IMR-90 (cell line): Measurements from ENCODE around the gene KMT2A. TPM values are rescaled to one million over a fixed set of nuclear protein-coding genes. Genes with fewer than 3 reads are reported as not detected.

Experiments used
- ATAC-seq: fragments of 200-7000 bp; cut with Tn5 transposase; 2 replicates; pipeline ENCODE4 v1.9.1; 2020; ENCODE audit warnings: low read depth, mild to moderate bottlenecking, moderate library complexity
- BruUV-seq: library from RNA; stranded (reverse); fragments of 400-500 nt; replicated peaks from 2 replicates; lab custom pipeline; 2021; lab: Mats Ljungman, UMichigan
- CTCF ChIA-PET: fragments of 300-600 bp; formaldehyde crosslinking; extraction: SDS; loops from one replicate; lab custom pipeline; 2021; ENCODE audit warnings: antibody characterized with exemption; lab: Yijun Ruan, JAX
- POLR2A ChIA-PET: fragments of 300-600 bp; sonication (Branson Sonifier 250); formaldehyde crosslinking; loops from one replicate; lab custom pipeline; 2022; ENCODE audit warnings: antibody characterized with exemption; ENCODE audit not compliant: unreplicated experiment; lab: Charles Lee
- DNase-seq: peaks from one replicate; pipeline ENCODE4 v3.0.0; 2013
- H2AFZ ChIP-seq: replicated peaks from 2 replicates; pipeline ENCODE3; 2013; ENCODE audit warnings: low read length, mild to moderate bottlenecking; ENCODE audit not compliant: poor library complexity
- H2AK5ac ChIP-seq: 2 replicates; pipeline ENCODE4 v1.6.1; 2013; ENCODE audit warnings: low read depth, low read length, inconsistent platforms
- H2AK9ac ChIP-seq: replicated peaks from 2 replicates; pipeline ENCODE3; 2013; ENCODE audit warnings: mild to moderate bottlenecking, low read depth, low read length, moderate library complexity; ENCODE audit not compliant: poor library complexity
- H2BK120ac ChIP-seq: 2 replicates; pipeline ENCODE4 v1.6.1; 2013; ENCODE audit warnings: low read depth, low read length, inconsistent platforms
- H2BK15ac ChIP-seq: 3 replicates; pipeline ENCODE4 v1.6.1; 2013; ENCODE audit warnings: low read depth, low read length, inconsistent platforms
- H2BK20ac ChIP-seq: 2 replicates; pipeline ENCODE4 v1.6.1; 2013; ENCODE audit warnings: low read depth, mild to moderate bottlenecking, inconsistent platforms, low read length, moderate library complexity
- H2BK5ac ChIP-seq: 2 replicates; pipeline ENCODE4 v1.6.1; 2013; ENCODE audit warnings: mild to moderate bottlenecking, low read depth, low read length, inconsistent platforms; ENCODE audit not compliant: poor library complexity, severe bottlenecking
- H3K14ac ChIP-seq: replicated peaks from 2 replicates; pipeline ENCODE4 v1.6.1; 2013; ENCODE audit warnings: low read depth, low read length, inconsistent platforms
- H3K18ac ChIP-seq: 2 replicates; pipeline ENCODE4 v1.6.1; 2013; ENCODE audit warnings: low read depth, low read length, control low read depth
- H3K23ac ChIP-seq: 2 replicates; pipeline ENCODE4 v1.6.1; 2013; ENCODE audit warnings: low read depth, low read length, inconsistent platforms
- H3K27ac ChIP-seq: 2 replicates; pipeline ENCODE4 v1.5.1; 2013; ENCODE audit warnings: mild to moderate bottlenecking, control low read depth, low read length; ENCODE audit not compliant: insufficient read depth
- H3K27me3 ChIP-seq: 2 replicates; pipeline ENCODE4 v1.6.1; 2013; ENCODE audit warnings: low read length; ENCODE audit not compliant: control insufficient read depth, insufficient read depth
- H3K36me3 ChIP-seq: 2 replicates; pipeline ENCODE4 v1.6.1; 2013; ENCODE audit warnings: low read length, mixed read lengths; ENCODE audit not compliant: control insufficient read depth, insufficient read depth
- H3K4ac ChIP-seq: 2 replicates; pipeline ENCODE4 v1.6.1; 2013; ENCODE audit warnings: low read depth, low read length, inconsistent platforms
- H3K4me1 ChIP-seq: 2 replicates; pipeline ENCODE4 v1.6.1; 2013; ENCODE audit warnings: low read length, mixed read lengths; ENCODE audit not compliant: control insufficient read depth, insufficient read depth
- H3K4me2 ChIP-seq: 2 replicates; pipeline ENCODE4 v1.6.1; 2013; ENCODE audit warnings: low read depth, mild to moderate bottlenecking, control low read depth, low read length, moderate library complexity
- H3K4me3 ChIP-seq: 2 replicates; pipeline ENCODE4 v1.5.1; 2013; ENCODE audit warnings: low read depth, mild to moderate bottlenecking, control low read depth, low read length, moderate library complexity; ENCODE audit not compliant: insufficient read depth
- H3K56ac ChIP-seq: 2 replicates; pipeline ENCODE4 v1.6.1; 2013; ENCODE audit warnings: low read length, inconsistent platforms; ENCODE audit not compliant: insufficient read depth; ENCODE audit errors: extremely low read depth
- H3K79me1 ChIP-seq, 2 experiments: 2 replicates each; pipeline ENCODE4 v1.6.1; 2013; ENCODE audit warnings: low read length in 2 of 2, inconsistent platforms in 1 of 2, low read depth in 1 of 2
- H3K9ac ChIP-seq: 2 replicates; pipeline ENCODE4 v1.6.1; 2013; ENCODE audit warnings: low read depth, low read length, control low read depth
- H3K9me1 ChIP-seq: 2 replicates; pipeline ENCODE4 v1.6.1; 2013; ENCODE audit warnings: low read length, inconsistent platforms; ENCODE audit not compliant: insufficient read depth
- H3K9me3 ChIP-seq: 2 replicates; pipeline ENCODE4 v1.6.1; 2013; ENCODE audit warnings: low read length; ENCODE audit not compliant: control insufficient read depth, insufficient read depth
- H4K20me1 ChIP-seq: 2 replicates; pipeline ENCODE4 v1.6.1; 2013; ENCODE audit warnings: low read length, inconsistent platforms; ENCODE audit not compliant: insufficient read depth
- H4K5ac ChIP-seq: 2 replicates; pipeline ENCODE4 v1.6.1; 2013; ENCODE audit warnings: mild to moderate bottlenecking, low read depth, low read length, control low read depth
- H4K8ac ChIP-seq, 2 experiments: 2 replicates each; pipeline ENCODE4 v1.6.1; 2013; ENCODE audit warnings: low read depth in 2 of 2, low read length in 2 of 2, control low read depth in 1 of 2, inconsistent platforms in 1 of 2
- H4K91ac ChIP-seq: 2 replicates; pipeline ENCODE4 v1.6.1; 2013; ENCODE audit warnings: low read depth, low read length, inconsistent platforms; ENCODE audit not compliant: insufficient read depth
- FOS ChIP-seq: fragments of 150-350 bp; IDR thresholded peaks from 2 replicates; pipeline ENCODE4 v1.6.1; 2016; ENCODE audit warnings: low read depth, low read length
- MAFK ChIP-seq: IDR thresholded peaks from 2 replicates; pipeline ENCODE4 v1.6.1; 2012; ENCODE audit warnings: low read depth, low read length, improper control_type of control experiment
- RCOR1 ChIP-seq: IDR thresholded peaks from 2 replicates; pipeline ENCODE4 v1.6.1; 2012; ENCODE audit warnings: mild to moderate bottlenecking, low read length, improper control_type of control experiment; ENCODE audit not compliant: insufficient replicate concordance
- WGBS, 2 experiments: methylation state at CpG; one replicate each; pipeline versions ENCODE4 v1.1.5 to v1.1.7; 2013; ENCODE audit warnings: missing lambda C conversion rate in 2 of 2; ENCODE audit not compliant: insufficient read length in 1 of 2; ENCODE audit errors: extremely low coverage in 2 of 2; 5-methylcytosine and 5-hydroxymethylcytosine counted together
- dilution Hi-C: fragments of 300-500 bp; cut with HindIII; formaldehyde crosslinking; loops from one replicate; pipeline ENCODE4 v1.14.3; 2018; ENCODE audit warnings: low sequenced_read_pairs; ENCODE audit not compliant: unreplicated experiment
- in situ Hi-C: fragments of 300-500 bp; cut with MboI; formaldehyde crosslinking; loops from 3 replicates; pipeline ENCODE4 v1.14.3; 2019; ENCODE audit warnings: low sequenced_read_pairs, inconsistent platforms, mixed read lengths
- intact Hi-C: fragments of 100-400 bp; cut with micrococcal nuclease; formaldehyde crosslinking; loops from 2 replicates; pipeline ENCODE4 v1.10.0; 2022
- polyA plus RNA-seq, 3 experiments: library from polyadenylated mRNA; depleted of rRNA; stranded (reverse); fragments of >200 nt; gene quantifications; 2 replicates each; pipeline ENCODE4 v1.2.3, GENCODE V29; 2012; ENCODE audit warnings: low replicate concordance in 1 of 3
- total RNA-seq: library from RNA; depleted of rRNA; stranded (reverse); fragments of >200 nt; gene quantifications from 2 replicates; pipeline ENCODE4 v1.2.3, GENCODE V29; 2012

The KMT2A gene
- total and polyA plus RNA-seq, 2 of the 4 experiments (the other 2 are of a cell fraction), result 18.2 to 21.1 TPM

DNA sequence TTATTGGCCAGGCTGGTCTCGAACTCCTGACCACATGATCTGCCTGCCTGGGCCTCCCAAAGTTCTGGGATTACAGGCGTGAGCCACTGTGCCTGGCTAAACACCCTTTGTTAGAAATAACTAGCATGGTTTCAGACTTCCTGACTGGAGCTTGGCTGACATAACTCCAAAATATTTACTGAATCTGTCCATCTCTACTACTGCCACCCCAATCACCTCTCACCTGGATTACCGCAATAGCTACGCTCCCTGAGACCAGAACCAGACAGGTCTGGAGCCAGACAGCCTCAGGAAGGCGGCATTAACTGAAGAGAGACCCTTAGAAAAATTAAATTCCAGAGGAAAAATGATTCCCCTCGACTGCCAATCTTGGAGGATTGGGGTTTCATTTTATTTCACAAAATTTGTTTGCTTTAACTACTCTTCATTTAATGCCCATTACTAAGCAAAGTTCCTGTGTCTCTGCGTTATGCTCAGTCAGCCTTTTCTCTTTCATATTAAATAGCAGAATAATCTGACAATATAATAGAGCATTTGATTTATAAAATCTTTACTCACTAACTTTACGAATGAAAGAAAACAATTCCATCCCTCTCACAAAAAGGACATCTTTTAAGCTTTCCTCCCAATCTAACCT is 107.8 kb downstream of the KMT2A start:
- H4K91ac ChIP-seq, result no peak overlapping the region
- no peak overlapping the region for H3K4me3 ChIP-seq
- H3K27me3 ChIP-seq, result no peaks in the 10 kb centered on the region
- H3K4me1 ChIP-seq, result no peaks in the 10 kb centered on the region
- H4K8ac ChIP-seq, result no peak overlapping the region
- H3K9me3 ChIP-seq, result no peaks in the 10 kb centered on the region
- no peak overlapping the region for H3K4ac ChIP-seq
- no peak overlapping the region for H3K4me2 ChIP-seq
- no peak overlapping the region for H3K18ac ChIP-seq
- peaks cover 17% of the 10 kb centered on the region for H3K36me3 ChIP-seq
- no peak overlapping the region for H3K56ac ChIP-seq
- no peaks in the 10 kb centered on the region; the same call in 1 of the 2 replicates for H4K20me1 ChIP-seq
- H3K14ac ChIP-seq, result no peak overlapping the region
- no peak overlapping the region for H2AK9ac ChIP-seq
- ChIA-PET POLR2A (no interaction called here), CTCF (no interaction called here)
- WGBS, 2 experiments, result 100% methylated on average over 2 of the region's 8 CpGs; no CpG with 5 or more reads in 1 of the 2 experiments
- TF ChIP-seq FOS (no peak), RCOR1 (no peak), MAFK (peak; percentile 47)
- H2BK20ac ChIP-seq, result no peak overlapping the region
- H2BK5ac ChIP-seq, result no peak overlapping the region
- H3K9ac ChIP-seq, result no peak overlapping the region
- dilution Hi-C loops (no loop called here), in situ Hi-C loops (no loop called here), intact Hi-C loops (no loop called here)
- H2AFZ ChIP-seq, result no peak overlapping the region
- peaks cover 8% of the 10 kb centered on the region for H3K9me1 ChIP-seq
- H3K23ac ChIP-seq, result no peak overlapping the region
- ATAC-seq, result no peak
- H2AK5ac ChIP-seq, result no peak overlapping the region
- no peak overlapping the region for H3K27ac ChIP-seq
- no TSS peak for BruUV-seq
- no peaks in the 10 kb centered on the region for H3K79me1 ChIP-seq
- no peak overlapping the region for H2BK15ac ChIP-seq
- no peak overlapping the region for H2BK120ac ChIP-seq
- DNase-seq, result no peak
- no peak overlapping the region for H4K5ac ChIP-seq
